ENCODE results near the gene TRIM7. TPM values are rescaled to one million over a fixed set of nuclear protein-coding genes. Genes with fewer than 3 reads are reported as not detected.

TRIM7 gene
- total and polyA plus RNA-seq, 9 of the 15 experiments (the other 6 are each of a cell fraction or from before 2014, with no cell fraction given) = 2.6 to 14.9 (median 8.9) TPM

GRCh38 chr5:181173420-181174342 lies 31.3 kb downstream of the TRIM7 start (continued):
- TF ChIP-seq, protein P1, sequence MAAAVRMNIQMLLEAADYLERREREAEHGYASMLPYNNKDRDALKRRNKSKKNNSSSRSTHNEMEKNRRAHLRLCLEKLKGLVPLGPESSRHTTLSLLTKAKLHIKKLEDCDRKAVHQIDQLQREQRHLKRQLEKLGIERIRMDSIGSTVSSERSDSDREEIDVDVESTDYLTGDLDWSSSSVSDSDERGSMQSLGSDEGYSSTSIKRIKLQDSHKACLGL (CRISPR knock-in tag; IDR thresholded peaks at IDR 0.05; ENCODE audit: borderline replicate concordance, poor library complexity, severe bottlenecking) = no peak
- TF ChIP-seq, protein P2, sequence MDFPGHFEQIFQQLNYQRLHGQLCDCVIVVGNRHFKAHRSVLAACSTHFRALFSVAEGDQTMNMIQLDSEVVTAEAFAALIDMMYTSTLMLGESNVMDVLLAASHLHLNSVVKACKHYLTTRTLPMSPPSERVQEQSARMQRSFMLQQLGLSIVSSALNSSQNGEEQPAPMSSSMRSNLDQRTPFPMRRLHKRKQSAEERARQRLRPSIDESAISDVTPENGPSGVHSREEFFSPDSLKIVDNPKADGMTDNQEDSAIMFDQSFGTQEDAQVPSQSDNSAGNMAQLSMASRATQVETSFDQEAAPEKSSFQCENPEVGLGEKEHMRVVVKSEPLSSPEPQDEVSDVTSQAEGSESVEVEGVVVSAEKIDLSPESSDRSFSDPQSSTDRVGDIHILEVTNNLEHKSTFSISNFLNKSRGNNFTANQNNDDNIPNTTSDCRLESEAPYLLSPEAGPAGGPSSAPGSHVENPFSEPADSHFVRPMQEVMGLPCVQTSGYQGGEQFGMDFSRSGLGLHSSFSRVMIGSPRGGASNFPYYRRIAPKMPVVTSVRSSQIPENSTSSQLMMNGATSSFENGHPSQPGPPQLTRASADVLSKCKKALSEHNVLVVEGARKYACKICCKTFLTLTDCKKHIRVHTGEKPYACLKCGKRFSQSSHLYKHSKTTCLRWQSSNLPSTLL (IDR thresholded peaks at IDR 0.05) = peak; percentile 72
- no peak for TF ChIP-seq ZNF668 (CRISPR knock-in tag; IDR thresholded peaks at IDR 0.05)
- no peak for TF ChIP-seq ZNF280B (CRISPR knock-in tag; IDR thresholded peaks at IDR 0.05)
- peak; percentile 28; the same call in 1 of the 2 replicates for TF ChIP-seq TOE1 (IDR thresholded peaks at IDR 0.05; ENCODE audit: borderline replicate concordance)
- no peak for TF ChIP-seq TOE1 (CRISPR knock-in tag; IDR thresholded peaks at IDR 0.05; ENCODE audit: borderline replicate concordance, low read depth)
- no peak for TF ChIP-seq ESRRB (CRISPR knock-in tag; IDR thresholded peaks at IDR 0.05; ENCODE audit: borderline replicate concordance)
- TF ChIP-seq OTX1 (CRISPR knock-in tag; IDR thresholded peaks at IDR 0.05) = 0 out of 2 replicates have a peak, but pooled peaks have one; percentile 28
- no peak for TF ChIP-seq MAFF (IDR thresholded peaks at IDR 0.05; ENCODE audit: low read length)
- no peak for TF ChIP-seq SRSF7 (optimal IDR thresholded peaks at IDR 0.05; ENCODE audit: low read depth, low read length)
- no peak for TF ChIP-seq SMARCE1 (IDR thresholded peaks at IDR 0.05)
- peak; percentile 93 for TF ChIP-seq ADNP (tag; IDR thresholded peaks at IDR 0.05)
- 0 out of 2 replicates have a peak, but pooled peaks have one; percentile 7 for TF ChIP-seq KDM2B (CRISPR knock-in tag; IDR thresholded peaks at IDR 0.05)
- no peak for TF ChIP-seq ZNF780A (CRISPR knock-in tag; IDR thresholded peaks at IDR 0.05)
- no peak for TF ChIP-seq DMBX1 (CRISPR knock-in tag; IDR thresholded peaks at IDR 0.05; ENCODE audit: borderline replicate concordance)
- no peak for TF ChIP-seq ZNF41 (CRISPR knock-in tag; conservative IDR thresholded peaks at IDR 0.05)
- TF ChIP-seq ZNF311 (CRISPR knock-in tag; IDR thresholded peaks at IDR 0.05) = no peak
- peak; percentile 98 for TF ChIP-seq ZEB2 (IDR thresholded peaks at IDR 0.05)
- no peak for TF ChIP-seq HCFC1 (IDR thresholded peaks at IDR 0.05; ENCODE audit: low read depth, low read length)
- TF ChIP-seq, protein P3, sequence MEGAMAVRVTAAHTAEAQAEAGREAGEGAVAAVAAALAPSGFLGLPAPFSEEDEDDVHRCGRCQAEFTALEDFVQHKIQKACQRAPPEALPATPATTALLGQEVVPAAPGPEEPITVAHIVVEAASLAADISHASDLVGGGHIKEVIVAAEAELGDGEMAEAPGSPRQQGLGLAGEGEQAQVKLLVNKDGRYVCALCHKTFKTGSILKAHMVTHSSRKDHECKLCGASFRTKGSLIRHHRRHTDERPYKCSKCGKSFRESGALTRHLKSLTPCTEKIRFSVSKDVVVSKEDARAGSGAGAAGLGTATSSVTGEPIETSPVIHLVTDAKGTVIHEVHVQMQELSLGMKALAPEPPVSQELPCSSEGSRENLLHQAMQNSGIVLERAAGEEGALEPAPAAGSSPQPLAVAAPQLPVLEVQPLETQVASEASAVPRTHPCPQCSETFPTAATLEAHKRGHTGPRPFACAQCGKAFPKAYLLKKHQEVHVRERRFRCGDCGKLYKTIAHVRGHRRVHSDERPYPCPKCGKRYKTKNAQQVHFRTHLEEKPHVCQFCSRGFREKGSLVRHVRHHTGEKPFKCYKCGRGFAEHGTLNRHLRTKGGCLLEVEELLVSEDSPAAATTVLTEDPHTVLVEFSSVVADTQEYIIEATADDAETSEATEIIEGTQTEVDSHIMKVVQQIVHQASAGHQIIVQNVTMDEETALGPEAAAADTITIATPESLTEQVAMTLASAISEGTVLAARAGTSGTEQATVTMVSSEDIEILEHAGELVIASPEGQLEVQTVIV (CRISPR knock-in tag; IDR thresholded peaks at IDR 0.05; ENCODE audit: borderline replicate concordance) = no peak
- TF ChIP-seq HMG20B (CRISPR knock-in tag; IDR thresholded peaks at IDR 0.05) = no peak
- TF ChIP-seq NFE2L1 (tag; IDR thresholded peaks at IDR 0.05; ENCODE audit: borderline replicate concordance, low read depth) = no peak
- no peak for TF ChIP-seq ZNF12 (CRISPR knock-in tag; IDR thresholded peaks at IDR 0.05)
